WI38 (cell line): ENCODE data around the gene MYH11.

Experiments
- H3K4me3 ChIP-seq: 2 replicates; pipeline ENCODE4 v1.5.1; 2011; ENCODE audit warnings: low read depth, mild to moderate bottlenecking, control low read depth, low read length
- CTCF ChIP-seq: IDR thresholded peaks from 2 replicates; pipeline ENCODE4 v1.5.1; 2012; ENCODE audit warnings: low read depth, mild to moderate bottlenecking, control low read depth, low read length

The MYH11 gene

GRCh38 chr16:15716694-15717447 is 140.0 kb downstream of the MYH11 start:
- no peak for TF ChIP-seq CTCF
- H3K4me3 ChIP-seq = no peak overlapping the region

- H3K4me3 ChIP-seq = no peak overlapping the region
- TF ChIP-seq CTCF = no peak
Measured at GRCh38 chr16:15715221-15715620, 141.6 kb downstream of the MYH11 start.

- no peak for TF ChIP-seq CTCF
Measured at GRCh38 chr16:15714393-15715172, 142.2 kb downstream of the MYH11 start.

GRCh38 chr16:15708997-15709396 is 147.8 kb downstream of the MYH11 start:
- TF ChIP-seq CTCF = no peak

More at GRCh38 chr16:15714393-15715172, 142.2 kb downstream of the MYH11 start:
- no peak overlapping the region for H3K4me3 ChIP-seq

DNA sequence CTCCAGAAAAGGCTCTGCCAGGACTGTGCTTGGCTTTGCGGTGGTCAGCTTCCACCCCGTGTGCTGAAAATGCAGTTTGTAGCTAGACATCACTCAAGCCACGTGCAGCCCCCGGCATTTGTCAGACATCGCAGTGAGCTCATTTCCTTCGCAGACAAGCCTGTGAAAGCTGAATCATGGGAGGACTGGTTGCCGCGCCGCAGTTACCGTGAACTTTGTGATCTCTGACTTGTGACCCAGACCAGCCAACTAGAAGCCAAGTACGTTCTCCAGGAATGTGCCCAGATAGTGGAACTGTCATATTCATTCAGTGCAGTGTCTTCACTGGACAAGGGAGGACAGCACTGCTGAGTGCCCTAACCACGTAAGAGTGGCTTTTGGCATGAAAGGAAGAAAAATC is 148.7 kb downstream of the MYH11 start:
- TF ChIP-seq CTCF = no peak
- no peak overlapping the region for H3K4me3 ChIP-seq

More at GRCh38 chr16:15708997-15709396, 147.8 kb downstream of the MYH11 start:
- no peak overlapping the region for H3K4me3 ChIP-seq

- H3K4me3 ChIP-seq = no peak overlapping the region
- TF ChIP-seq CTCF = no peak
Measured at GRCh38 chr16:15707332-15707731, 149.5 kb downstream of the MYH11 start.

- H3K4me3 ChIP-seq = no peak overlapping the region
- TF ChIP-seq CTCF = no peak
Measured at GRCh38 chr16:15705064-15705565, 151.7 kb downstream of the MYH11 start.
